GM13976 (cell line): ENCODE data around the gene LRMDA.

Experiments
- DNase-seq: peaks from one replicate; pipeline ENCODE4 v3.0.0; 2012; ENCODE audit warnings: low spot score
- CTCF ChIP-seq: IDR thresholded peaks from 2 replicates; pipeline ENCODE4 v1.5.1; 2012; ENCODE audit warnings: borderline replicate concordance, mild to moderate bottlenecking; ENCODE audit not compliant: insufficient read depth; ENCODE audit errors: extremely low read depth, missing control alignments, control extremely low read depth
- in situ Hi-C: fragments of 300-500 bp; cut with MboI; formaldehyde crosslinking; loops from one replicate; pipeline ENCODE4 v1.12.0; 2022; ENCODE audit warnings: low sequenced_read_pairs, mixed read lengths, inconsistent platforms; ENCODE audit not compliant: unreplicated experiment

LRMDA gene

GRCh38 chr10:75935240-75935639, 503.8 kb downstream of the LRMDA start:
- no peak for DNase-seq
- in situ Hi-C loops: no loop called here
- TF ChIP-seq CTCF: no peak

- TF ChIP-seq CTCF: no peak
- no peak for DNase-seq
- in situ Hi-C loops: no loop called here
Observed at GRCh38 chr10:75935650-75936400, 504.4 kb downstream of the LRMDA start.

GRCh38 chr10:75936841-75937240, 505.4 kb downstream of the LRMDA start:
- TF ChIP-seq CTCF: no peak

GRCh38 chr10:75937823-75938222, 506.4 kb downstream of the LRMDA start:
- in situ Hi-C loops: no loop called here
- TF ChIP-seq CTCF: no peak
- DNase-seq: no peak

More at GRCh38 chr10:75936841-75937240, 505.4 kb downstream of the LRMDA start:
- in situ Hi-C loops: no loop called here
- no peak for DNase-seq

GRCh38 chr10:75938380-75939122, 507.1 kb downstream of the LRMDA start:
- DNase-seq: no peak
- in situ Hi-C loops: no loop called here
- no peak for TF ChIP-seq CTCF

GRCh38 chr10:75939541-75939940, 508.1 kb downstream of the LRMDA start:
- TF ChIP-seq CTCF: no peak
- in situ Hi-C loops: no loop called here
- DNase-seq: no peak
